T-helper 1 cell treated with Interleukin-12 subunit alpha and Interleukin-12 subunit beta and Interleukin-4 antibody, amounts not matched to agents 30 μg/mL and 1 μg/mL, for 36 hours (primary cell): Measurements from ENCODE around the gene LARGE1.

Experiments used
- H3K27ac Mint-ChIP-seq: one replicate; pipeline ENCODE4 v1.8.0; 2021; ENCODE audit warnings: mild to moderate bottlenecking, mixed read lengths
- H3K27me3 Mint-ChIP-seq: one replicate; pipeline ENCODE4 v1.8.0; 2021; ENCODE audit warnings: low read depth, mixed read lengths
- H3K36me3 Mint-ChIP-seq: one replicate; pipeline ENCODE4 v1.8.0; 2021; ENCODE audit warnings: low read depth, mixed read lengths
- H3K4me1 Mint-ChIP-seq: one replicate; pipeline ENCODE4 v1.8.0; 2021; ENCODE audit warnings: low read depth, mixed read lengths
- H3K4me3 Mint-ChIP-seq: one replicate; pipeline ENCODE4 v1.8.0; 2021; ENCODE audit warnings: mild to moderate bottlenecking, moderate library complexity, mixed read lengths
- H3K9me3 Mint-ChIP-seq: one replicate; pipeline ENCODE4 v1.8.0; 2021; ENCODE audit warnings: mixed read lengths

The LARGE1 gene

DNA sequence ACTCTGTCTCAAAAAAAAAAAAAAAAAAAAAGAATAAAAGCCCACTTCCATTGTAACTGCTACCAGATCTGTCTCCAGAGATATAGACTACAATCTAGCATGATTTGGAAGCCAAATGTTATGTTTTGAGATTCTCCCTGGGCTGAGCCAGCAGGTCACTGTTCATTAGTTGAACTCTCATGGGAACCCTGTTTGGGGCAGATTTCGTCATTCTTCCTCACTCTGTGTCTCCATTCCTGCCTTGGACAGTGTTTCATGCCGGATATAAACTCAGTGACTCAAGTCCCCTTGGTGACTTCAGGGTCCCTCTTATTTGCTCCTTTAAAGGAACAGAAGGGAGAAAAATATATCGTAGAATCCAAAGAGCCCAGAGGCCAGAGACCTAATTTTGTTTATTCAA lies 378.1 kb downstream of the LARGE1 start:
- Mint-ChIP-seq H3K4me1 (no peaks in the 10 kb centered on the region), H3K27me3 (no peaks in the 10 kb centered on the region), H3K4me3 (no peak overlapping the region), H3K9me3 (peaks cover 12% of the 10 kb centered on the region), H3K27ac (no peak overlapping the region), H3K36me3 (no peaks in the 10 kb centered on the region)

DNA sequence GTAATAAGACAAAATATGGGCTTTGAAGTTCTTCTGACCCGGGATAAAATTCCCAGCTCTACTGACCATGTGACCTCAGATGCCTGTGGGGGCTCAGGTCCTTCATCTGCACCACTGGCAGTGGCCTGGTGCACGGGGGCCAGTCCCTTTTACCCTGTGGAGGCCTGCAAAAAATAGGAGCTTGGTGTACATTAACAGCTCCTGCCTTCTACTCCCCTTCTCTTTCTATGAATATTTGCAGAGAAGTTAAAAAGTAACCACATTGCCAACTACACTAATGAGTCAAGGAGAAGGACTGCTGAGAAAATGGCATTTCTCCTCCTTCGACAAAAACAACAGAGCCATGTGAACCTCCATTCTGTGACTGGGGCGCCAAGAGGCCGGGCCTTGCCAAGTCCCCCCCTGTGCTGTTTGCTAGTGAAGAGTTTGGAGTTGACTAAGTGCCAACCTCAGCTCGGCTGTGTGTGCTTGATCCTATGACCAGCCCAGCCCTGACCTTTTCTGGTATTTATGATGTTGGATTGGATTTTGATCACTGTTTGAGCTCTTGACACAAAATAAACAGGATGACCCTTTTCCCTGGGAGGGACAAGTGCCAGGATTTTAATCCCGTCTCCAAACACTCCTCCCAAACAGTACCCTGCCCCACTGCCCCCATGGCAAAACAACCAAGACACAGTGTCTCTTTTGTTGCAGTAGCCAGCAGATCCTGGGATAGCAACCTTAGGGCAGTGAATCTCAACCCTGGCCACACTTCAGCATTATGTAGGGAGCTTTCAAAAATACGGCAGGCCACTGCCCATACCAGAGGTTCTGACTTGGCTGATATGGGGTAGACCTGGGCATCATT lies 380.1 kb downstream of the LARGE1 start:
- Mint-ChIP-seq H3K27ac (no peak overlapping the region), H3K4me3 (no peak overlapping the region), H3K4me1 (no peaks in the 10 kb centered on the region), H3K36me3 (no peaks in the 10 kb centered on the region), H3K9me3 (peaks cover 5% of the 10 kb centered on the region), H3K27me3 (no peaks in the 10 kb centered on the region)

DNA sequence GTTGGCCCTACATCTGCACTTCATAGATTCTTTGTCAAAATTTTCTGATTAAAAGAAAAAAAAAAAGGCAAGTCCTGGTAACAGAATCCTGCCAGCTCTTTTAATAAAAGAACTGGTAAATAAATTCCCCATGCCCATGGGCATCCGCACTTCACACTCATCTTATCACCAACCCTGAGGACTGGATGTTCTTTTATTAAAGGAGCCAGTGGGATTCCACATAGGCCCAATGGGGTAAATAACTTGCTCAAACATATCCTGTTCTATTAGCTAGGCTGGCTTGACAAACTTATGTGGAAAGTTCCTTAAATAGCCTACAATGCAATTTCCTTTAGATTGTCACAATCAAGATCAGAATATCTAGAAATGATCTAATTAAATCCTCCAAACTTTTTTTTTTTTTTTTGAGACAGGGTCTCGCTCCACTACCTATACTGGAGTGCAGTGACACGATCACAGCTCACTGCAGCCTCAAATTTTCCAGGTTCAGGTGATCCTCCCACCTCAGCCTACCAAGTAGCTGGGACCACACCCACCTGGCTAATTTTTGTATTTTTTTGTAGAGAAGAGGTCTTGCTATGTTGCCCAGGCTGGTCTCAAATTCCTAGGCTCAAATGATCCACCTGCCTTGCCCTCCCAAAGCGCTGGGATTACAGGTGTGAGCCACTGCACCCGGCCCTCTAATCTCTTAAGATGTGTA lies 380.9 kb downstream of the LARGE1 start:
- Mint-ChIP-seq H3K27me3 (no peaks in the 10 kb centered on the region), H3K9me3 (peaks cover 5% of the 10 kb centered on the region), H3K27ac (no peak overlapping the region), H3K36me3 (no peaks in the 10 kb centered on the region), H3K4me1 (no peaks in the 10 kb centered on the region), H3K4me3 (no peak overlapping the region)

DNA sequence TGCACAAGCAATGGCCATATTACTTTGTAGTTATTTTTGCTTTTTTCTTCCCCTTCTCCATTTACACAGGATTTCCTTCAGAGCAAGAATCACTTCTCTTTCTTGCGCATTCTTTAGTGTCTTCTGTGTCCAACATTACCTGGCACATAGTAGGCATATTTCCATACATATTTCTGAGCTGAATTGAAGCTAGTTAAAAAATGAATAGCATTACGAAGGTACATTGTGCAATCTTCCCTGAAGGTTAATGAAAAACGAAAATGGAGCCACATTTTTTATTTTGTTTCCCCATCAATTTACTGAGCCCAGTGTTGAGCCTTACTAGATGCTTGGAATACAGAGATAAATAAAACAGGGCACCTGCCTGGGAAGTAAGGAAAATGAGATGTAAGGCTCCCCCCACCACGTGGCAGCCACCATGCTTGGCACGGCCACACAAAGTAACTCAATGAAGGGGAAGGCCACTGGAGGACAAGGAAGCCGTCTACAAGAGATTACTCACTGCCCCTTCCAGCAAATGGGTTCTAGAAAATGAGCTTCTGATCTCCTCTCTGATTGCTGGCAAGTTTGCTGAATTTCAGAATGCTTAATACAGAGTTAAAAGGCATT lies 381.9 kb downstream of the LARGE1 start:
- no peaks in the 10 kb centered on the region for H3K27me3 Mint-ChIP-seq
- H3K36me3 Mint-ChIP-seq: no peaks in the 10 kb centered on the region
- no peaks in the 10 kb centered on the region for H3K4me1 Mint-ChIP-seq
- H3K9me3 Mint-ChIP-seq: peaks cover 5% of the 10 kb centered on the region
- H3K4me3 Mint-ChIP-seq: no peak overlapping the region
- H3K27ac Mint-ChIP-seq: no peak overlapping the region

DNA sequence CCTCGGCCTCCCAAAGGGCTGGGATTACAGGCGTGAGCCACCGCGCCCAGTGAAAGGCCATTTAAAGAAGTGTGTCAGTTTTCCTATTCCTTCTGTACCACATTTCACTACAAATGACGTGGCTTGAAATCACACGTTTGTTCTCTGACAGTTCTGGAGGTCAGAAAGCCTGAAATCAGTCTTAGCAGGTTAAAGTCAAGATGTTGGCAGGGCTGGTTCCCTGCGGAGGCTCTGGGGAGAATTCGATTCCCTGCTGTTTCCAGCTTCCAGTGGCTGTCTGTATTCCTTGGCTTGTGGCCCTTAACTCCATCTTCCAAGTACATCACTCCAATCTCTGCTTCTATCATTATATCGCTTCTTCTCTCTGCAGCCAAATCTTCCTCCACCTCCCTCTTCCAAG lies 383.2 kb downstream of the LARGE1 start:
- H3K27ac Mint-ChIP-seq: no peak overlapping the region
- H3K9me3 Mint-ChIP-seq: peaks cover 5% of the 10 kb centered on the region
- H3K4me1 Mint-ChIP-seq: no peaks in the 10 kb centered on the region
- no peak overlapping the region for H3K4me3 Mint-ChIP-seq
- no peaks in the 10 kb centered on the region for H3K27me3 Mint-ChIP-seq
- H3K36me3 Mint-ChIP-seq: no peaks in the 10 kb centered on the region

DNA sequence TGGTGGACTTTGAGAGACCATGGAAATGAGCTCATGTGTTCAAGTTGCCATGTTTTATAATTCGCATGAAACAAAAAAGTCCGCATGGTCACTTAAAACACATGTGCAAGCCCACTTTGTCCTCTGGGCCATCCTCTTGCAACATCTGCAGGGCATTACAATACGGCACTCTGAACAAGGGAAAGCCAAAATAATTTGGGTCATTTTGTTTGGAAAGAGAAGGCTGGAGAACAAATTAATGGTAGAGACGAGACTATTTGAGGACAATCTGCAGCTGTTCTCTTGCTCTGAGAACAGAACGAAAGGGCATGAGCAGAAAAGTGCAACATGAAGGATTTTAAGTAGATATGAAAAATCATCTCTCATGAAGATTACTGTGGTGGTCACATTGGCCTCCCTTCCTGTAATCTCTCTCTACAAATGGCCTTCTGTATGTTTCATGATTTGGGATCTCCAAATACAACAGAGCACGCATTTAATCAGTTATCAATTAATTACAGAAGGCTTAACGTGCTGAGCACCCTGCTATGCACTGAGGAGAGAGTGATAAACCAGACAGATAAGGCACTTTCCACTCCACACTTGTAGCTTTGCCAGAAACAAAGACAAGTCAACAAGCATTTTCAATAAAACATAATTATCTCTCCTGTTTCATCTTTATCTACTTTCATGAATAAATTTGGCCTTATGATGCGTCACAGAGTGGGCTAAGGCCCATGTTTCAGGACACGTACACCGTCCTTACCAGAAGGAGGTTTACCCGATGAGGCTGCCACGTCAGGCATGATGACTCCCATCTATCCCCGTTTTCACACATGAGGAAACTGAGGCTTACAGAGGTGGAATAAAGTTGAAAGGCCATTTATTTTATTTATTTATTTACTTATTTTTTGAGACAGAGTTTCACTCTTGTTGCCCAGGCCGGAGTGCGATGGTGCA lies 384.1 kb downstream of the LARGE1 start:
- Mint-ChIP-seq H3K36me3 (no peaks in the 10 kb centered on the region), H3K27ac (no peak overlapping the region), H3K4me1 (no peaks in the 10 kb centered on the region), H3K27me3 (no peaks in the 10 kb centered on the region), H3K9me3 (peaks cover 5% of the 10 kb centered on the region), H3K4me3 (no peak overlapping the region)

DNA sequence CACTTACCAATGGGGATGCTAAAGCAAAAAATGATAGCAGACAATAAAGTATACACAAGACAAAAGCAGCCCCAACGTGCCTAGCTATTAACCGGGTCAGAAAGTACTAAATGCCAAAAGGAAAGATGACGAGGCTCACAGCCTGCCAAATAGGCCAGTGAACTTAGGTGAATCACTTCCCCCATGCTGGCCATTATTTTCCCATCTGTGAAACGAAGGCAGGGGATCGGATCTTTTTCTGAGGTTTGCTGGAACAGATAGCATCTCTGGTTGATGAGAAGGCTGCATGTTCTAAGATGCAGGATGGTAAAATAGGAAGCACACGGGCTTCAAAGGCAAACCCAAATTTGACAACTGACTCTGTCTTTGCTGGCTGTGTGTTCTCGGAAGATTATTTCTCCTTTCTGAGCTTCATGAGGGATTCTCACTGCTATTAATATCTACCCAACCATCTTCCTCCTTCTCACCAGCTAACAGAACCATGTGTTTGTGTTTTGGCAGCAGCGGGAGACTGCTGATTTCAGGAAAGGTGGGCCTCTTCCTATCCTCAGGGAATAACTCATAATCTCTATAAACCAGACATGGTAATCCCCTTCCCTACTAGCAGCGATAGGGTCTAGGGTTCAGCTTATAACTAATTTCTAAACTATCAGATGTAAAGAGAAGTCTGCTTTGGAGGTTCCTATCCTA lies 390.7 kb downstream of the LARGE1 start:
- Mint-ChIP-seq H3K9me3 (peaks cover 5% of the 10 kb centered on the region), H3K27me3 (no peaks in the 10 kb centered on the region), H3K4me1 (no peaks in the 10 kb centered on the region), H3K4me3 (no peak overlapping the region), H3K27ac (no peak overlapping the region), H3K36me3 (no peaks in the 10 kb centered on the region)

DNA sequence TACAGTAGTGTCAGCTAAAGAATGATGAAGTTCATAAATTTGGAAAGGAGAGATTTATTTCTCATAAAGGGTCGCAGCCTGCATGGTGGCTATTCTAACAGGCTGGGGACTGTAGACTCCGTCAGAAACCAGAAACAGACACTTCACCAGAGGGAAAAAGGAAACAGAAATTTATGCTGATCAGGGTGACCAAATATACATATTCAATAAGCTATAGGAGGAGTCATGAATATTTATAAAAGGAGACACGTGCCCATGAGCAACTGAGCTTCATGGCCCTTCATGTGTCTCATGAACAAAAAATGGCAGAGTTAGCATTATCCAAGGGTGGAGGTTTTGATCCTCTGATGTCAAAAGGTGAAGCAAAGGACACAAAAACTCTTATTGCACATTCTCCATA lies 392.1 kb downstream of the LARGE1 start:
- Mint-ChIP-seq H3K27me3 (no peaks in the 10 kb centered on the region), H3K27ac (no peak overlapping the region), H3K9me3 (peaks cover 5% of the 10 kb centered on the region), H3K4me1 (no peaks in the 10 kb centered on the region), H3K4me3 (no peak overlapping the region), H3K36me3 (no peaks in the 10 kb centered on the region)

DNA sequence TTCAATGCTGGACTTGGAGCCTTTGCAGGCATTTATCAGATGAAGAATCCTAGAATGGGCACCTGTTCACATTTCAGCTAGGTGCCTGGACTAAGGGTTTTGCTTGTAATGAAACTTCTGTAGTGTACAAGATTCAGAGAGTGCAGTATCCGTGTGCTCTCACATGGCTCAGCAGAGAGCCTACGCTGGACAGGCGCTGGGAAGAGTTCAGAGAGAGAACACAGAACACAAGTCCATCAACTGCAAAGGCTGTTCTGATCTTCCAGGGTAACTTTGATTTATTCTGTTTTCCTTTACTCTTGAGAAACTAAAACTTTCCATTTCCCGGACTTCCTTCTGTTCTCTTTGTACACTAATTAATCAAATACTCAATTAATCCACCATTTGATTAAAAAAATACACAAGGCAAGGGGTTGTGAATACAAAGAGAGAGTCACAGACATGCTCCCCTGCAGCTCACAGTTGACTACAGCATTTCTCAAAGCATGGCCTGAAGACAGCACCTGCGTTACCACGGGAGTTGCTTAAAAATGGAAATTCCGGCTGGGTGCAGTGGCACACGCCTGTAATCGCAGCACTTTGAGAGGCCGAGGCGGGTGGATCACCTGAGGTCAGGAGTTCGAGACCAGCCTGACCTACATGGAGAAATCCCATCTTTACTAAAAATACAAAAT lies 393.7 kb downstream of the LARGE1 start:
- Mint-ChIP-seq H3K36me3 (no peaks in the 10 kb centered on the region), H3K4me3 (no peak overlapping the region), H3K9me3 (peaks cover 9% of the 10 kb centered on the region), H3K27me3 (no peaks in the 10 kb centered on the region), H3K4me1 (no peaks in the 10 kb centered on the region), H3K27ac (no peak overlapping the region)

DNA sequence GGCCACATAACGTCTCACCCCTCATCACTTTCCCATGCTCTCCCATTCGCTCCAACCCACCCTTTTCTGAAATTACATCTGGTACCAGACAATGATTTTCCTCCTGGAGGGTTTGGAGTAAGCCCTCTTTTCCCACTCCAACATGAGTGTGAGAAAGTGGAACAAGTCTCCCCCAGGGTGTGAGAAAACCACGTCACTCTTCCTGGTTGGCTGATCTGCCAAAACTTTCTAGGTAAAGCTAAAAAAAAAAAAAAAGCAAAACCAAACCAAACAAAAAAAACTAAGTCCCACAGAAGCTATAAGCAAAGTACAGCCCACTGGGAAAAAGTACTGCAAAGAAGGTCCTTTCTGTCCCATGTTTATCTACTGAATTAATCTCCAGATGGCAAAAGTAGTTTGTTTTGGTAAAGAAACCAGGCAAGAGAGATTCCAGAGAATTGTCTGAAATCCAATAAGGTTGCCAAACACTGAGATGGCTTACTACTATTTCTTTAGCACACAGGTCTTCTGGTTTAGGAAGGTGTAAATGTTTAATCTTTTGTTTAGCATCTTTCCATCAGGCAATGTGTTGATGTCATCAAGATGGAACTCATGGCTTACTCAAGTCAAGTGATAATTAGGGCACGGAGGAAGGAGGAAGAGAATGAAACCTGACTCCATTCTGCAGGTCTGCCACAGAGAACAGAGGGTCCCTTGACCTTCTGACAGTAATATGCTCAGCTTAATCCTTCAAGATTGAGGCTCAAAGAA lies 395.6 kb downstream of the LARGE1 start:
- Mint-ChIP-seq H3K36me3 (no peaks in the 10 kb centered on the region), H3K4me1 (no peaks in the 10 kb centered on the region), H3K4me3 (no peak overlapping the region), H3K27me3 (no peaks in the 10 kb centered on the region), H3K27ac (no peak overlapping the region), H3K9me3 (peaks cover 16% of the 10 kb centered on the region)

DNA sequence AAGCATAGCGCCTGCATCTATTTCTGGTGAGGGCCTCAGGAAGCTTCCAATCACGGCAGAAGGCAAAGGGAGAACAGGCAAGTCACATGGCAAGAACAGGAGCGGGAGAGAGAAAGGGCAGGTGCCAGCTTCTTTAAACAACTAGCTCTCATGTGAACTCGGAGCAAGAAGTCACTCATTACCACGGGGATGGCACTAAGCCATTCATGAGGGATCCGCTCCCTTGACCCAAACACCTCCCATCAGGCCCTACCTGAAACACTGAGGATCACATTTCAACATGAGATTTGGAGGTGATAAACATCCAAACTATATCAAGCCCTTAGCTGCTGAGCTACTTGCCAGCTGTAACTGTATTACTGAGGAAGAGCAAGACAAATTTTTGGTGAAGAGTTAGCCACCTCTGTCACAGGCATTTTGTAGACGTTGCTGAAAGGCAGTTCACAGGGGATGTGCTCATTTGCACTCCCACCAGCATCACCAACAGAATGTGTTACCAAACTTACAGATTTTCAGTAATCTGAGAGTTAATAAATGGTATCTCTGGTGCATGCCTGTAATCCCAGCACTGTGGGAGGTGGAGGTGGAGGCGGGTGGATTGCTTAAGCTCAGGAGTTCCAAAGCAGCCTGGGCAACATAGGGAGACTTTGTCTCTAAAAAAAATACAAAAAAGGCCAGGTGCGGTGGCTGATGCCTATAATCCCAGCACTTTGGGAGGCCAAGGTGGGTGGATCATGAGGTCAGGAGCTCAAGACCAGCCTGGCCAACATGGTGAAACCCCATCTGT lies 398.2 kb downstream of the LARGE1 start:
- Mint-ChIP-seq H3K36me3 (no peaks in the 10 kb centered on the region), H3K9me3 (peaks cover 11% of the 10 kb centered on the region), H3K27ac (no peak overlapping the region), H3K4me3 (no peak overlapping the region), H3K27me3 (no peaks in the 10 kb centered on the region), H3K4me1 (peaks cover 2% of the 10 kb centered on the region)
